ENCODE data around the gene CDH13.

Gene CDH13

GRCh38 chr16:82772215-82772614 lies 145.4 kb downstream of the CDH13 start:
- Histone ChIP-seq H3K36me3 (ENCODE audit: control insufficient read depth, low read length) (no peaks in the 10 kb centered on the region), H4K20me1 (ENCODE audit: control insufficient read depth, insufficient read depth, low read depth, low read length) (no peaks in the 10 kb centered on the region), H3K9me2 (replicated peaks; ENCODE audit: control insufficient read depth, low read length) (no peaks in the 10 kb centered on the region), H3K27me3 (ENCODE audit: control insufficient read depth, low read length) (no peaks in the 10 kb centered on the region), H3F3A (ENCODE audit: control insufficient read depth, insufficient read depth) (no peaks in the 10 kb centered on the region), H3K79me2 (ENCODE audit: control insufficient read depth, low read length) (no peaks in the 10 kb centered on the region), H3K27ac (ENCODE audit: low read depth, low read length) (no peak overlapping the region), H3K4me1 (ENCODE audit: control insufficient read depth, low read length) (no peaks in the 10 kb centered on the region), H3K9me3 (ENCODE audit: control insufficient read depth, insufficient read depth, low read length) (no peaks in the 10 kb centered on the region), H3K4me2 (ENCODE audit: low read length) (no peak overlapping the region), H3K4me3 (ENCODE audit: low read length) (no peak overlapping the region)
- TF ChIP-seq EZH2phosphoT487 (IDR thresholded peaks at IDR 0.05; ENCODE audit: borderline replicate concordance, low read length): no peak
- no peak for TF ChIP-seq CTCF (IDR thresholded peaks at IDR 0.05; ENCODE audit: low read depth, low read length, poor library complexity, severe bottlenecking)

- H3K9me2 ChIP-seq (replicated peaks; ENCODE audit: control insufficient read depth, low read length): no peaks in the 10 kb centered on the region
- no peaks in the 10 kb centered on the region for H3F3A ChIP-seq (ENCODE audit: control insufficient read depth, insufficient read depth)
- H3K27ac ChIP-seq (ENCODE audit: low read depth, low read length): no peak overlapping the region
- H3K36me3 ChIP-seq (ENCODE audit: control insufficient read depth, low read length): no peaks in the 10 kb centered on the region
- no peaks in the 10 kb centered on the region for H3K27me3 ChIP-seq (ENCODE audit: control insufficient read depth, low read length)
- H3K79me2 ChIP-seq (ENCODE audit: control insufficient read depth, low read length): no peaks in the 10 kb centered on the region
- no peak overlapping the region for H3K4me3 ChIP-seq (ENCODE audit: low read length)
- H3K4me2 ChIP-seq (ENCODE audit: low read length): no peak overlapping the region
- TF ChIP-seq EZH2phosphoT487 (IDR thresholded peaks at IDR 0.05; ENCODE audit: borderline replicate concordance, low read length): no peak
- no peak for TF ChIP-seq CTCF (IDR thresholded peaks at IDR 0.05; ENCODE audit: low read depth, low read length, poor library complexity, severe bottlenecking)
- H3K4me1 ChIP-seq (ENCODE audit: control insufficient read depth, low read length): no peaks in the 10 kb centered on the region
- no peaks in the 10 kb centered on the region for H4K20me1 ChIP-seq (ENCODE audit: control insufficient read depth, insufficient read depth, low read depth, low read length)
- H3K9me3 ChIP-seq (ENCODE audit: control insufficient read depth, insufficient read depth, low read length): no peaks in the 10 kb centered on the region
These were observed 146.2 kb downstream of the CDH13 start for GRCh38 chr16:82773018-82773417.

GRCh38 chr16:82776470-82777146 lies 149.8 kb downstream of the CDH13 start:
- Histone ChIP-seq H3K27ac (ENCODE audit: low read depth, low read length) (no peak overlapping the region), H3K4me2 (ENCODE audit: low read length) (no peak overlapping the region)
- no peak for TF ChIP-seq EZH2phosphoT487 (IDR thresholded peaks at IDR 0.05; ENCODE audit: borderline replicate concordance, low read length)
- no peak for TF ChIP-seq CTCF (IDR thresholded peaks at IDR 0.05; ENCODE audit: low read depth, low read length, poor library complexity, severe bottlenecking)

More at GRCh38 chr16:82776470-82777146, 149.8 kb downstream of the CDH13 start:
- H3K9me3 ChIP-seq (ENCODE audit: control insufficient read depth, insufficient read depth, low read length): no peaks in the 10 kb centered on the region
- no peaks in the 10 kb centered on the region for H3K9me2 ChIP-seq (replicated peaks; ENCODE audit: control insufficient read depth, low read length)
- no peaks in the 10 kb centered on the region for H3K4me1 ChIP-seq (ENCODE audit: control insufficient read depth, low read length)
- peaks cover 5% of the 10 kb centered on the region; the same call in 1 of the 2 replicates for H3K27me3 ChIP-seq (ENCODE audit: control insufficient read depth, low read length)
- H3K36me3 ChIP-seq (ENCODE audit: control insufficient read depth, low read length): no peaks in the 10 kb centered on the region
- H4K20me1 ChIP-seq (ENCODE audit: control insufficient read depth, insufficient read depth, low read depth, low read length): no peaks in the 10 kb centered on the region
- H3K4me3 ChIP-seq (ENCODE audit: low read length): no peak overlapping the region
- H3K79me2 ChIP-seq (ENCODE audit: control insufficient read depth, low read length): no peaks in the 10 kb centered on the region
- H3F3A ChIP-seq (ENCODE audit: control insufficient read depth, insufficient read depth): no peaks in the 10 kb centered on the region

Data from DOHH2 (cell line).